NCI-H2196 treated with DMSO at 0.1 percent for 48 hours (cell line): Measurements from ENCODE around the gene SLC16A5.
"Not testable (repeated sequence)": the region's sequence is repeated elsewhere in the genome, so short reads cannot be mapped to it uniquely, and the experiment has no call there.

Source experiments
- DNase-seq: peaks from one replicate; lab custom pipeline; 2025; ENCODE audit not compliant: unreplicated experiment; lab: John Stamatoyannopoulos, UW

The SLC16A5 gene

DNA sequence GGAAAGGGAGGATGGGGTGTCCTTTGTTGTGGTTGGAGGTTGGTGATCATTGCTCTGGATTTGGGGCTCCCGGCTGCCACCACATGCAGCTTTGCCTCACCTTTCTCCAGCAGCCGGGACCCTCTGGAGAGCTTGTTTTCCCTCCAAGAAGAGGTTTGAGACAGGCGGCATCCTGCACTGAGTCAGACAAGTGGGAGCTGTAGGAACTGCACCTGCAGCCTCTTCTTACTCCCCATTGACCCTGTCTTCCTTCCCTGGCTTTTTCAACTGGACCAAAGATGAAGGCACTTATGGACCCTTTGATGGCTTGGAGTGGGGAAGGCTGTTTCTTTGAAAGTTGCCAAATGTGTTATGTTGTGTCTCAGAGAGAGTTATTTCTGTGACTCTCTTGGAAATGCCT is 24.1 kb upstream of the SLC16A5 start:
- DNase-seq, result no peak

DNA sequence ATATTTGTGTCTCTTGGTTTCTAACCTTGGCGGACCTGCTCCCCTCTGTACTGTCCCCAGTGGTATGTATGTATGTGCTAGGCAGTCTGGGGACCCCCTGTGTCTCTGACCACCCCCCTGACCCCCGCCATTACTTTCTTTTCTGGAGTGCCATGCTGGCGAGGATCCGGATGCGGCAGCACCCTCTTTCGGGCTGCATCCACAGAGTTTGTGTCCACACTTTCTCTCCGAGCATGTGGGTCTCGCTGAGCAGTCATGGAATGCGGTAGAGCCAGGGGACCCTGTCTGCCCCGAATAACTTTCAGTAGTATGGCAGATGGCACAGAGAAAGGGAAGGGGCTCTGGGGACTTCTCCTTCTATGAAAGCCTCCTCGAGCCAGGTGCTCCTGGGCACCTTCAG is 23.7 kb upstream of the SLC16A5 start:
- DNase-seq, result no peak

DNA sequence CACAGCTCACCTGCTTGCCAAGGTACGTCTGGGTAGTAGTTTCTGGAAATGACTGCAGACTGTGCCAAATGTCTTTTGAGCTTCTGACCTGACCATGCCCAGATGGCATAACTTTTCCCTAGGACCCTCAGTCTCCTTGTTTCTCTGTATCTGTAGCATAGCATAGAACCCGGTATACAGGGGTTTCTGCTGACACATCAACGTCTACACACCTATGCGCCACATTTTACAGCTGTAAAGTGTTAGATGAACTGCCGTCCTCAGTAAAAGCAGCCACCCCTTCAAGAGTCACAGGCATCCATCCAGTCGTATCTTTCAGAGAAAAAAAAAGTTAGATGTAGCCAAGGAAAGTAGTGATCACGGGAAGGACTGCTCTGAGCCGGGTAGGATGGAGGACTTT is 23.3 kb upstream of the SLC16A5 start:
- no peak for DNase-seq

DNA sequence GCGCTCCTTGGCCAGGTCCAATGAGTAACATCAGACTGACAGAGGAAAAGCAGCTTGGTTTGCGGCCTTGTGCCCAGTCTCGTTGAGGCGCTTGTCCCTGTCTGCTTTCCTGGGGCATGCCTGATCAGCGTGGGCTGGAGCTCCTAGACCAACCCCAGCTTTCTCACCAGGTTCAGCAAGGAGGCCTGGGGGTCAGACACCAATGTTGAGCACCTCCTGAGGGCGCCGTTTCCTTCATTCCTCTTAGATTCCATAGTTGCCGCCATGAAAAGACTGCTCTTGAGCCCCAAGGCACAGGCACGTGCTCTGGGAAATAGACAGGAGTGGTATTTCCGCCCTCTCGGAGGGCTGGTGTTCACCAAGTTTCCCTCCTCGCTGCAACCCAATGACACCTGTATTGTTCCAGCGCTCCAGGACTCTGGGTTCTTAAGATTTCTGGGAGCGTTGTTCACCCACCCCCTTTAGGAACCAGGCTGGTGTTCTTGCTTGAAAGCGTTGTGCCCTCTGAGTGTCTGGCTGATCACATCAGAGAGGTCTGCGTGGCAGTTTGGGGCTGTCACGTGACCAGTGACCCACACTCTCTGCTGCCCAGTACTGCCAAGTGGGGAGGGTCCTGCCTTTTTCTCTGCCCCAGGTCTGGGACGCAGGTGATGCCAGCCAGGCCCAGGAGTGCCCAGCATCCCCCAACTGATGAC is 22.7 kb upstream of the SLC16A5 start:
- DNase-seq, result no peak

DNA sequence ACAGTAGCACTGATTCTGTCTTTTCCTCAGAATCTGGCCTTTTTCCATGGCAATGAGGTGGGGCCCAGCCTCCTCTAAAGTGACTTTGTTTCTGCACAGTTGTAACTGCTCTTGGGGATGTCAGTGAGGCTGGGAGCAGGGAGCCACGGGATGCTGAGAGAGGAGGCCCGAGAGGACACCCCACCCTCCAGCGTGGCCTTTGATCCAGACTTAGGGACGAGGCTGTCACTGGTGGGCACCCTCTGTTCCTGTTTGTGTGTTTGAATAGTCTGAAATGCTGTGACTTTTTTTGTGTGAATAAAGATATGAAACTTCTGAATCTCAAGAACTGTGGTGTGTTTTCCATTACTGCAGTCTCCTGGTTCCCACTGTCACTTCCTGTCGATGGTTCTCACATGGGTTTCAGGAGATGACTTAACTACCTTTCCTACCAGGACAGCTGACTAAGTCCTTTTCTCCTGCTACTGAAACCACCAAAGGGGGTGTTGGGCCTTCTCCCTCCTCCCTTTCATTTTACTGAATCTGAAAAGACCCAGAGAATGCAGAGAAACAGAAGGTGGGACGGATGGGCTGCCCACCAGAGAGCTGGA is 22.1 kb upstream of the SLC16A5 start:
- no peak for DNase-seq

DNA sequence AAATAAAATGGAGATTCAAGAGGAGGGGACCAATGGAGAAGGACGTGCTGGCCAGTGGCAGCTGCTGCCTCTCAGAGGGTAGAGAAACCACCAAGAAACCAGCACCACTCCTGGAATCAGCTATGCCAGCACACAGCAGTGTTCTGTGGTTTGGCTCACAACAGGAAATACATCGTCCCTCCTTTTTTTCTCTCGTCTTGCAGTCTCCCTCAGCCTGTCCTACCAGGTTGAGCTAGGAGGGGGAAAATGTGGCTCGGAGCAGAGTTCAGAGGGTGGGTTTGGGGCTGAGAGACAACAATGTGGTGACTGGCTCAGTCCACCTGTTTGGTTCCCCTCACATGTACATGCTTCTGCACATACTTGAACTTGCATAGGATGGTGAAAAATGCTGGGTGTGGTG is 19.9 kb upstream of the SLC16A5 start:
- DNase-seq, result no peak

DNA sequence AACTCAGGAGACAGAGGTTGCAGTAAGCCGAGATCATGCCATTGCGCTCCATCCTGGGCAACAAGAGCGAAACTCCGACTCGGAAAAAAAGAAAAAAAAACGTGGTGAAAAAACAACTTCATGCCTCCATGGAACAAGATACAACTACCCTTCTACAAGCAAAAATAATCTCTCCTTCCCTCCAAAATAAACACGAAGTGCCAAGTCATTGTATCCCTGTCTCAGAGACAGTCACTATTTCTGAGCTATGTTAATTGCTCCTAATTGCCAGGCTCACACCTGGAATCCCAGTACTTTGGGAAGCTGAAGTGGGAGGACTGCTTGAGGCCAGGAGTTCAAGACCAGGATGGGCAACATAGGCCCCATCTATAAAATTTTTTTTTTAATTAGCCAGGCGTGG is 19.0 kb upstream of the SLC16A5 start:
- no peak for DNase-seq

DNA sequence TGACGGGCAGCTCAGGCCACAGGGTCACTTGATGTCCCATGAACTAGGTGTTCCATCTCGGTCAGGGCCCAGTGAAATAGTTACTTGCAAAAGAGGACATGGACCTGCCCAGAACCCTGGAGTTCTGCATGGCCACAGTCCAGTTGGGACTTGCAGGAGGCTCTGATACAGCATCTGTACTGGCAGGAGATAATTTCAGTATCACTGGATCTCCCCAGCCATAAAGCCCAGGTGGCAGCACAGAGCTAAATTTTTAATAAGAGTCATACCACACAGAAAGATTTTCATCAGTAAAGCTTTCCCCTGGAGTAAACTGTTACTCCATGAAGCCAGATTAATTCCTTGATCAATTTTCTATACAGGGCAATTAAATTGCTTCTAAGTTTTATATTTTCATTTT is 18.0 kb upstream of the SLC16A5 start:
- DNase-seq, result no peak

DNA sequence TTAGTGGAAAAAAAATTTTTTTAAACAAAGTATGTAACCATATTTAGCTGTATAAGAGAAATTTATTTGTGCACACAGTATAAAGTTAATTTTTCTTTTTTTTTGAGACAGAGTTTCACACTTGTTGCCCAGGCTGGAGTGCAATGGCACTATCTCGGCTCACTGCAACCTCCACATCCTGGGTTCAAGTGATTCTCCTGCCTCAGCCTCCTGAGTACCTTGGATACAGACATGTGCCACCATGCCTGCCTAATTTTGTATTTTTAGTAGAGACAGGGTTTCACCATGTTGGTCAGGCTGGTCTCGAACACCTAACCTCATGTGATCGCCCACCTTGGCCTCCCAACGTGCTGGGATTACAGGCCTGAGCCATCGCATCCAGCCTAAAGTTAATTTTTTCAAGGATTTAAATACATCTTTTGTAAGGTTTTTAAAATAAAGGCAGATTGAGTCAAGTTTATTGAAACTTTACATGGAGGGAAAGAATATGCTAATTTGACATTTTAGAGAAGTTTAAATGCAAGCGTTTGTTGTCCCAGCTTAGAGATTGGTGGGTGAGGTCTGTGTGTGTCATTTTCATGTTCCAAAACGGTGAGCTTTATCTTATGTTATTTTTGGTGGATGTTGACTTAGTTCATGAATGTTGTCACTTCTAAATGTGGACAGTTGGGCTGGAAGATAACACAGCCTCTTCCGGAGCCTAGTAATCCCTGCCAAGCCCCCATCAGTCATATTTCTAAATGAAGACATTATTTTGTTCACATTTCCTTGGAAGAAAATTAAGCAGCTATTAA is 16.1 kb upstream of the SLC16A5 start:
- DNase-seq, result not testable (repeated sequence)

DNA sequence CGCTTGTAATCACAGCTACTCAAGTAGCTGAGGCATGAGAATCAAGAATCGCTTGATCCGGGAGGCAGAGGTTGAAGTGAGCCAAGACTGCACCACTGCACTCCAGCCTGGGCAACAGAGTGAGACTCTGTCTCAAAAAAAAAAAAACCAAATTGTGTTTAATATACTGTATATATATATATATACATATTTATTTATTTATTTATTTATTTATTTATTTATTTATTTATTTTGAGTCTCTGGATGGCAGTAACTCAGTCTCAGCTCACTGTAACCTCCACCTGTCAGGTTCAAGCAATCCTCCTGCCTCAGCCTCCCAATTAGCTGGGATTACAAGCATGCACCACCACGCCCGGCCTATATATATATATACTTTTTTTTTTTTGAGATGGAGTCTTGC is 14.8 kb upstream of the SLC16A5 start:
- DNase-seq, result not testable (repeated sequence)

DNA sequence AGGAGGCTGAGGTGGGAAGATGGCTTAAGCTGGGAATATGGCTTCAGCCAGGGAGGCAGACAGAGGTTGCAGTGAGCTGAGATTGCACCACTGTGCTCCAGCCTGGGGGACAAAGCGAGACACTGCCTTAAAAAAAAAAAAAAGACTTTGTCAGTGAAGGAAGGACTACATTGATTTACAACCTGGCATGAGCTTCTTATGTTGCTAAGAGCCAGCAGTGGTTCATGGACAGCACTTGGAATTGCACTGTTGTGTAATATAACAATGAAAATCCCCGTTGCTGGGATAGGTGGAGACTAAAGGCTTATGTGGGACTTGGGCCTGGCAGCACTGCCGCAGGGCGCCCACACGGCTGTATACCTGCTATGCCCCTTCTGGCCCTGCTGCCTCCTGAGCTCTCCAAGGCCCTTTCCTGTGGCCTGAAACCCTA is 14.1 kb upstream of the SLC16A5 start:
- no peak for DNase-seq

DNA sequence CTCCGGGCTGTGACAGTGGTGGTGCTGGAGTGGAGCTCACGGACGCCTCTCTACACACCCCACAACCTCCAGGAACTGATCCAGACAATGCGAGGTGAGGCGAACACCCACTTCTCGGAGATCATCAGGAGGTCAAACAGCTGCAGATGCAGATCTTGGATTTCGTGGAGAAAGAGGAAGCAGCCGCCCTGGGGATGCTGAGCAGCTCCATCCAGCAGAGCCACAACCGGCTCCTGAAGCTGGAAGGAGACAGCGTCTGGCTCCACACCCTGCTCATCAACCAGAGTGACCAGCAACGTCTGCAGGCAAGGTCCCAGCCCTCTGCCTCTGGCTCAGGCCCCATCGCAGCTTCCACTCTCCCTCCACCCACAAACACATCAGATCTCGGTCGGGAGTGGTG is 13.2 kb upstream of the SLC16A5 start:
- DNase-seq, result no peak

DNA sequence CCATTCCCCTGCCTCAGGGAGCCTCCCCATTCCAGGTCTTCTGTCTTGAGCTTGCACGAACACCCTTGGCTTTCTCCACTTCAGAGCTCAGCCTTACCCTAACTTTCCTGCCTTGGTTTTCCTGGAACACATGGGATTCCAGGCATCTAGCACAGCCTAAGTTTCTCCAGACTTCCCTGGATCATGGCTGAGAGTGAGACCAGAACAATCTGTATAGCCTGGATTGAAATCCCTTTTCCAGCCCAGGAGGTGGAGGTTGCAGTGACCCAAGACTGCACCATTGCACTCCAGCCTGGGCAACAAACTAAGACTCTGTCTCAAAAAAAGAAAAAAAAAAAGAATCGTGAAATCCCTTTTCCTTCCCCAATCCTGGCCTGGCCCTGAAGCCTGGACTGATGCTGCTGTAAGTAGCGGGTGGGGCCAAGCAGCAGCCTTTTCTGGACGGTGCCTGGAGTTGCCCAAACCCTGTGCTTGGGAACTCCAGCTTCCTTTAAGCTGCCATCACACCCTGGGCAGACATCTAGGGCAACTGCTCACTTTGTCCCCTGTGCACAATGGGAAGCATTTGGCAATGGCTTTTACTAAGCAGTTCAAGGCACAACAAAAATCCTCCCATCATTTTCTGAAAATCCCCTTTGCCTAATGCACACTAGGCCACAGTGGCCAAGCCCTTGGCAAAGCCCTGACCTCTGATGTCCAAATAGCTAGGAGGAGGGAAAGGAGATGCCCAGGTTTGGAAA is 12.0 kb upstream of the SLC16A5 start:
- DNase-seq, result no peak

DNA sequence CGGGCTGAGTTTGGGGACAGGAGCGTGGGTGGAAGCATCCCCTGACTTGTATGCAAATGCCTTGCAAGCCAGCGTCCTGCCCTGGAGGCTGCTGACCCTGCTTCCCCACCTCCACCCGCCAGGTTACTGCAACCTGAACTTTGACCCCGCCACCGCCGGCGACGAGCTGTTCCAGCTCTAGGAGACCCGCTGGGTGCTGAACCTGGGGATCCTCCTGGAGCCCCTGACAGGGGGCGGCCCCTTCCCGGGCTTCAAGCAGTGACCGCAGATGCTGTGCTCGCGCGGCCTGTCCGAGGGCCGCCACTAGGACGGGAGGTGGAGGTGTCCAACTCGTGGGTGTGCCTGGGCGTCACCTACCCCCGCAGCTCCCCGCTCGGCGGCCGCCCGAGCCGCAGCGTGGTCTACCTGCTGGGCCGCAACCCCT is 10.7 kb upstream of the SLC16A5 start:
- DNase-seq, result no peak

DNA sequence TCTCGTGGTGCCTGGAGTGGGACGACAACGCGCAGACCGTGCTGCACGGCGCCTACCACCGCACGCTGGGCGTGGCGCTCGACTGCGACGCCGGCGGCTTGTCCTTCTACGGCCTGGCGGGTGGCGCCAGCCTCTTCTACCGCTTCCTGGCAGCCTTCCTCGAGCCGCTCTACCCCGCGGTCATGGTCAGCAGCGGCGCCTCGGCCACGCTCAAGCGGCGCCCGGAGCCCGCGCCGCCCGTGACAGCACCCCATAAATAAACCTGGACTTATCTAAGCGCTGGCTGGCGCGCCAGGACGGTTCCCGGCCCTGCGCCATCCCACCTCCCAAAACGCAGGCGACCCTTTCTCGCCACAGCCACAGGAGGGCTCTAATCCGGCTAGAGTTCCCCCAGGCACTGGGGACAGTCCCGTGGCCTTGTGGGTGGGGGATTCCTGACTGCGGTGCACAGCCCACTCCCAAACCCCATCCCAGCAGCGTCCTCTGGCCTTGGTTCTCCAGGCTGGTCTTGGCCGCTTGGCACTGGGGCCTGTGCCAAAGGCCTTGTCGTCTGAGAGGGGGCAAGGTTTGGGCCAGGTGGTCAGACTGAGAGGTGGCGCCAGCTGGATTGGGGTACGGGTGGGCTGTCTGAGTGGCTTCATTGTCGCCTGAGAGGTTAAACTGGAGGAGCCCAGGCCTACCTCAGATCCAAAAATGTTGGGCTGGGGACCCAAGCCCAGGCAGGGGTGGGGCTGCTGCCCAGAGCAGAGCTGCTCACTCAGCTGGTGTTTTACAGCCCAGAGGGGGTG is 10.1 kb upstream of the SLC16A5 start:
- no peak for DNase-seq

DNA sequence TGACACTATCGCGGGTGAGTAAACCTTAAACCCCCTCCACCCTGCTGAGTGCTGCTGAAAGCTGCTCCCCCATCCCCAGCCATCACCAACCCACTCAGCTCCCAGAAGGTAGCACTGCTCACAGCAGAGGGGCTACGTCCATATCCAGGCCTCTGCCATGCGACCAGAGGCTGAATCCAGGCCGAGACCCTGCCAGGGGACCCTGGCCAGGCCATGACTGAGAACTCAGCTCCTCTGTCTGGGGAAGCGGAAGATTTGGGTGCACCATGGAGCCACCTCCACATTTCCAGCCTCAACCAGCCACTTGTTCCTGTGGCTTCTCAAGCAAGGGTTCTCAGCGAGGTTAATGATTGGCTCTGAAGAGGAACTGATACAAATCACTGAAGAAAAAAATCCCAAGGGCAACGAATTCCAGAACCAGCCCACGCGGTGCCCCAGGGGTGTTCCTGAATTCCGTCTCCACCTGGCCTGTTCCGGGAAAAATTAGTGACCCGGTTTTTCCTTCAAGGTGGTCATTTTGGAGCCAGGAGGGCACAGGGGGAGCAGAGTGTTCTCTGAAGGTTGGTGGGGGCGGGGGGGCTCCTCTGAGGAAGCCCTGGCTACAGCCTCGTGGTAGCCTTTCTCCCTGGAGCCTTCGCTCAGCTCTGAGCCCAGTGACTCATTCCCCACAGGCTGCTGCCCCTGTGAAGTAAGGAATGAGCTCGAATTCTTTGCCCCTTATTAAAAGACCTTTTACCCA is 9.3 kb upstream of the SLC16A5 start:
- DNase-seq, result no peak

DNA sequence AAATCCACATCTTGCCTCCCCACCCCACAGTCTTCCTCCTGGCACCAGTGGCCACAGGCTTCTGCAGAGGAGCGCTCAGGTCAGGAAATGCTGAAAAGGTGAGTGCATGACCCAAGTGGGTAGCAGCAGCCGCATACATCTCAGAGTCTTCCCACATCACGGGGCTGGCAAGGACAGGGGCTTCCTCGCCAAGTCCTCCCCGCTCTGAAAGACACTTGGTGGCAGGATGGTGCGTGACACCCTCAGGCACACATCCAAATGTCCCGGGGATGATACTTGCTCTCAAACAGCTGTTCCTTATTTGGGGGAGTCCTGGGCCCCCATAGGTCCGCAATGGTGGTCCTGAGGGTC is 8.8 kb upstream of the SLC16A5 start:
- DNase-seq, result no peak

DNA sequence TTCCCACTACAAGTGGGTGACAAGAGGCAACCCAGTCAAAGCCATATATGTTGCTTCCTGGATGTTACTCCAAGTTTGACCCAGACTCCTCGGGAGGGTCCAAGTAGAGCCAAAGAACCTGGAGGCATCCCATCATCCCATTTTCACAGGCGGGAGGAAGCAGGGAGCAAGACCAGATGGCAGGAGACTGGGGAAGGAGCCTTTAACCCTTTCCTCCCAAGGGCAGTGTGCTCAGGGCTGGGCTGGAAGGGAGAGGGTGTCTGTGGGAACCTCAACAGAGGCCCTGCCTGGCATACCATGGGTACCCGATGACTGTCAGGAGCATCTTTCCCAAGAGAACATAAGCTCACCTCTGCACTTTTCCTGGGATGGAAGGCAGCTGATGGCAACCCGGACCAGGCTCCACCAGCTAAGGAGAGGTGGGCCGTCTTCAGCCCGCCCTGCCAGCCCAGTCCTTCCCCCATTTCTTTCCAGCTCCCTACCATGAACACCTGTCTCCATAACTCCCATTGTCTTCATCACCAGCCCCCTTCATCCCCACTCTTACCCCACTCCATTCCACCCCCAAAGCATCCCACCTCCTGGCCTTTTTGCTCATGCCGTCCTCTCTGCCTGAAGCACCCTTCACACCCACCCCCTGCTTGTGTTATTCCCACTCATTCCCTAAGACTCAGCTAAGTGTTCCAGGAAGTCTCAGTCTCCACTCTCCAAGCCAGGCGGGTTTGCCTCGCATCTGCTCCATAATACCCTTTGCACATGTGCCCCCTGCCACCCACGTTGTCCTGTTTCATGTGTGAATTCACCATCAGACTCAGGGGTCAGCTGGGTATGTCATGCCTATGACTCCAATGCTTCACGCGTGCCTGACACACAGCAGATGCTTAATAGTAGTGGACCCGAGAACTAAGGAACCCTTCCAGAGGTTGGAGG is 5.9 kb upstream of the SLC16A5 start:
- no peak for DNase-seq

DNA sequence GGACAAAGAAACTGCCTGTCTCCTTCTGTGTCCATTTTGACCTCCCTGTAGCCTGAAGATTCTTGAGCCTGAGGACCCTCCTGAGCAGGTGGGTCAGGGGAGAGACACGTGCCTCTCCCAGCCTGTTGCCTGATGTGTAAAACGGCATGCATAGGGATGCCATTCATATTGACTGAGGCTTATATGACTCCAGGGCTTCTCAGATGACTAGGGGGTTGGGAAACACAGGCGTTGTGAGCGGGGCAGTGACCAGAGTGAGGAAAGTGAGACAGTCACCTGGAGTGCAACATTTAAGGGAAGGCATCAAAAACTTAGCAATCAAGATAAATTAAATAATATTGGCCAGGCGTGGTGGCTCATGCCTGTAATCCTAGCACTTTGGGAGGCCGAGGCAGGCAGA is 5.1 kb upstream of the SLC16A5 start:
- no peak for DNase-seq
